ENCODE data around the gene HSPG2.
"Not testable (repeated sequence)": the region's sequence is repeated elsewhere in the genome, so short reads cannot be mapped to it uniquely, and the experiment has no call there.

HSPG2 gene

GRCh38 chr1:21781815-21782348, 155.2 kb downstream of the HSPG2 start:
- DNase-seq = no peak

DNA sequence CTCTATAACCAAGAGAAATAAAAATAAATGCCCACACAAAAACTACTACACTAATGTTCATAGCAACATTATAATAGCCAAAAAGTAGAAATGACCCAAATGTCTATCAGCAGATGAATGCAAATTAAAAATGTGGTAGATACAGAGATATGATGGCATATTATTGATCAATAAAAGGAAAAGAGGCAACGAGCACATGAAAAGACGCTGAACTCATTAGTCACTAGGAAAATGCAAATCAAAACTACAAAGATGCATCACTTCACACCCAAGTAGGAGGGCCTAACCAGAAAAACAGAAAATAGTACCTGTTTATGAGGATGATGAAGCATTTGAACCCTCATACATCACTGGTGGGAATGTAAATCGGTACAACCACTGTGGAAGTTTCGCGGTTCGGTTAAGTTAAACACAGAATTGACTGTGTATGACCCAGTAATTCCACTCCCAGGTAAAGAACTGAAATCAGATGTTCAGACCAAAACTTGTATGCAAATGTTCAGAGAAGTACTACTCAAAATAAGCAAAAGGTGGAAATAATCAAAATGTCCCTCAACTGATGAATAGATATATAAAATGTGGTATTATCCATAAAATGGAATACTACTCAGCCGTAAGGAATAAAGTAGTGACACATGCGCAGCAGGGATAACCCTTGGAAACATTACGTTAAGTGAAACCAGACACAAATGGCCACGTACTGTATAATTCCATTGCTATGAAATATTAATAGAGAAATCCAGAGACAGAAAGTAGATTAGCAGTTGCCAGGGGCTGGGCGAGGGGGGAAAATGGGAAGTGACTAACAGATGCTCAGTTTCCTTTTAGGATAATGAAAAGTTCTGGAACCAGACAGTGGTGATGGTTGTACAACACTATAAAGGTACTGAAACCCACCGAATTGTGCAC, 157.2 kb downstream of the HSPG2 start:
- DNase-seq = no peak

DNA sequence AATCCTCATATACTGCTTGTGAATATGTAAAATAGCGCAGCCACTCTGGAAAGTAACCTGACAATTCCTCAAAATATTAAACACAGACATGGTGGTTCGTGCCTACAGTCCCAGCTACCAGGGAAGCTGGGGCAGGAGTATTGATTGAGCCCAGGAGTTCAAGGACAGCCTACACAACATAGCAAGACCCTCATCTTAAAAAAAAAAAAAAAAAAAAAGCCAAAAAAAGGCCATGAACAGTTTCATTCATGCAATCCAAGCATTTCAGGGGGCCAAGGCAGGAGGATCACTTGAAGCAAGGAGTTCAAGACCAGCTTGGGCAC, 158.7 kb downstream of the HSPG2 start:
- no peak for DNase-seq

DNA sequence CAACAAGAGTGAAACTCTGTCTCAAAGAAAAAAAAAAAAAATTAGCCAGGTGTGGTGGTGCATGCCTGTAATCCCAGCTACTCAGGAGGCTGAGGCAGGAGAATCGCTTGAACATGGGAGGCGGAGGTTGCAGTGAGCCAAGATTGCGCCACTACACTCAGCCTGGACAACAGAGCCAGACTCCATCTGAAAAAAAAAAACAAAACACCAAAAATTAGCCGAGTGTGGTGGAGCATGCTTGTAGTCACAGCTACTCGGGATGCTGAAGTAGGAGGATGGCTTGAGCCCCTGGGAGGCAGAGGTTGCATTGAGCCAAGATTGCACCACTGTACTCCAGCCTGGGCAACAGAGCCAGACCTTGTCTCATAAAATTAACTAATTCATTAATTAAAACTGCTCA, 160.2 kb downstream of the HSPG2 start:
- DNase-seq = not testable (repeated sequence)

DNA sequence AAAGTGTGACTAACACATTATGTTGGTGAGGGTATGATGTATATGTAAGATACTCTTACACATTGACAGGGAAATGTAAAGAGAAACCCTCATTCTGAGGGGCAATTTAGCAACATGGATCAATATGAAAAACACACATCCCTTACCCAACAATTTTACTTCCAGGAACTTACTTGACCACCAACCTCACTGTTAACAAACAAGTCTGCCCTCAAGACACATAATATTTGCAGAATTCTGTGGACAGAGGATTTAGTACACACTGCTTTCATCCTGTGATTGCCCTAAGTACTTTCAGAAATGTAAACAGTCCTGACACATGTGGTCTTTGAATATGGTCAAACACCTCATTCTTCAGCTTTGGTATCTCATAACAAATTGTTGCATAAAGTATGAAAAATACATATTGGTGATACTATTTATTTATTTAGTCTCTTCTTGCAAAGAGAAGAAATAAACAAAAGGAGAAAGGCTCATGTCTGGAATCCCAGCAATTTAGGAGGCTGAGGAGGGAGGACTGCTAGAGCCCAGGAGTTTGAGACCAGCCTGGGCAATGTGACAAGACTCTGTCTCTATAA, 161.0 kb downstream of the HSPG2 start:
- no peak for DNase-seq

DNA sequence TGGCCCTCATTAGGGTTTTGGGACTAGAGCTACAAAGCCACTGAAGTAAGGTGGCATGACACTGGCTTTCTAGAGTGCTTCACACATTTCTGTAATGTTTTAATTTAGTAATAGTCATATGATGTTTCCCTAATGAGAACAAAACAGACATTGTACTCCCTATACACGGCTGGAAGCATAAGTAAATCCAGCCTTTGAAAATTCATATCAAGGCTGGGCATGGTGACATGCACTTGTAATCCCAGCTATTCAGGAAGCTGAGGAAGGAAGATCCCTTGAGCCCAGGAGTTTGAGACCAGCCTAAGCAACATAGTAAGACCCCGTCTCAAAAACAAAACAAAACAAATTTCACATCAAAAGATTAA, 161.6 kb downstream of the HSPG2 start:
- no peak for DNase-seq

DNA sequence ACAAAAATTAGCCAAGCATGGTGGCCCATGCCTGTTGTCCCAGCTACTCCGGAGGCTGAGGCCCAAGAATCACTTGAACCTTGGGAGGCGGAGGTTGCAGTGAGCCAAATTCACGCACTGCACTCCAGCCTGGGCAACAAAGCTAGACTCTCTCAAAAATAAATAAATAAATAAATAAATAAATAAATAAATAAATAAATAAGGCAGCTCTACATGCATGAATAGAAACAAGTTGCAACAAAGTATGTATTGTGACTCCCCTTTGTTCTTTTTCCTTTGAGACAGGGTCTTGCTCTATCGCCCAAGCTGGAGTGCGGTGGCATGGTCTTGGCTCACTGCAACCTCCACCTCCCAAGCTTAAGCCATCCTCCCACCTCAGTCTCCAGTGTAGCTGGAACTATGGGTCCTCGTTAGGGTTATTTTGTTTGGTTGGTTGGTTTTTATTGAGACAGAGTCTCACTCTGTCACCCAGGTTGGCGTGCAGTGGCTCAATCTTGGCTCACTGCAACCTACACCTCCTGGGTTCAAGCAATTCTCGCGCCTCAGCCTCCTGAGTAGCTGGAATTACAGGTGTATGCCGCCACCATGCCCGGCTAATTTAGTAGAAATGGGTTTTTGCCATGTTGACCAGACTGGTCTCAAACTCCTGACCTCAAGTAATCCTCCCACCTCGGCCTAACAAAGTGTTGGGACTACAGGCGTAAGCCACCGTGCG, 162.1 kb downstream of the HSPG2 start:
- DNase-seq = no peak

DNA sequence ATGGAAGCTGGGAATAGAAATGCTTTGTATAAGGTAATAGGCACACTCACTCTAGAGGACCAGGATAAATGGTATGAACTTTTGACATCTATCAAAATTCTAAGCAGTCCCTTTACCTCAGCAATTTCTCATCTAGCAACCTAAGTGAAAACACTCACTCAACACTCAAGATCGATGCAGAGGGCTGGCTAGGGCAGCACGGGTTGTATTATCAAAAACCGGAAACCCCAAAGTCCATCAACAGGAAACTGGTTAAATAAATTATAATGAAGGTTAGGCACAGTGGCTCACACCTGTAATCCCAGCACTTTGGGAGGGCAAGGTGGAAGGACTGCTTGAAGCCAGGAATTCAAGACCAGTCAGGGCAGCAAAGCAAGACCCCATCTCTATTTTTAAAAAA, 163.5 kb downstream of the HSPG2 start:
- peak; percentile 14 for DNase-seq

All from CD4-positive, alpha-beta T cell treated with Interleukin-17A for 4 hours (primary cell).